GM23248 (cell line): ENCODE results near the gene ENTPD2. TPM values are rescaled to one million over a fixed set of nuclear protein-coding genes. Genes with fewer than 3 reads are reported as not detected.
A peak's percentile ranks its signal among the peaks of the same experiment; 100 is the strongest.

Experiments used
- DNase-seq: peaks from one replicate; pipeline ENCODE4 v3.0.0-alpha.2; 2015
- H2AFZ ChIP-seq: fragments of 200-600 bp; sonication (generic); 2 replicates; pipeline ENCODE4 v1.6.1; 2016; ENCODE audit warnings: antibody characterized with exemption
- H3F3A ChIP-seq: fragments of 200-600 bp; sonication (generic); 2 replicates; pipeline ENCODE4 v1.6.1; 2016; ENCODE audit warnings: mild to moderate bottlenecking, antibody characterized with exemption, mixed run types; ENCODE audit not compliant: insufficient read depth
- H3K27ac ChIP-seq: fragments of 200-600 bp; sonication (generic); 2 replicates; pipeline ENCODE4 v1.5.1; 2016; ENCODE audit warnings: mild to moderate bottlenecking
- H3K27me3 ChIP-seq: fragments of 200-600 bp; sonication (generic); replicated peaks from 2 replicates; pipeline ENCODE4 v1.6.1; 2016; ENCODE audit warnings: mild to moderate bottlenecking; ENCODE audit not compliant: insufficient read depth
- H3K36me3 ChIP-seq: fragments of 200-600 bp; sonication (generic); 2 replicates; pipeline ENCODE4 v1.6.1; 2016; ENCODE audit warnings: low read depth, mild to moderate bottlenecking
- H3K4me1 ChIP-seq: fragments of 200-600 bp; sonication (generic); 2 replicates; pipeline ENCODE4 v1.6.1; 2016; ENCODE audit warnings: mild to moderate bottlenecking; ENCODE audit not compliant: insufficient read depth
- H3K4me2 ChIP-seq: fragments of 200-600 bp; sonication (generic); one replicate; pipeline ENCODE4 v1.6.1; 2016; ENCODE audit warnings: mild to moderate bottlenecking; ENCODE audit not compliant: unreplicated experiment
- H3K4me3 ChIP-seq: fragments of 200-600 bp; sonication (generic); 2 replicates; pipeline ENCODE4 v1.5.1; 2016; ENCODE audit warnings: mild to moderate bottlenecking
- H3K79me2 ChIP-seq: fragments of 200-600 bp; sonication (generic); 2 replicates; pipeline ENCODE4 v1.6.1; 2016; ENCODE audit warnings: mild to moderate bottlenecking; ENCODE audit not compliant: insufficient read depth
- H3K9ac ChIP-seq: fragments of 200-600 bp; sonication (generic); 2 replicates; pipeline ENCODE4 v1.6.1; 2016; ENCODE audit warnings: mild to moderate bottlenecking
- H3K9me2 ChIP-seq: fragments of 200-600 bp; sonication (generic); 2 replicates; pipeline ENCODE4 v1.6.1; 2016; ENCODE audit warnings: mixed run types, mild to moderate bottlenecking, moderate library complexity; ENCODE audit not compliant: insufficient read depth
- H3K9me3 ChIP-seq: fragments of 200-600 bp; sonication (generic); one replicate; pipeline ENCODE4 v1.6.1; 2017; ENCODE audit warnings: low read depth
- H4K20me1 ChIP-seq: fragments of 200-600 bp; sonication (generic); 2 replicates; pipeline ENCODE4 v1.6.0; 2016; ENCODE audit not compliant: insufficient read depth
- EZH2 ChIP-seq: fragments of 200-600 bp; sonication (generic); IDR thresholded peaks from 2 replicates; pipeline ENCODE4 v1.6.1; 2018; ENCODE audit warnings: antibody characterized with exemption, mild to moderate bottlenecking; ENCODE audit not compliant: insufficient read depth, poor library complexity, severe bottlenecking
- EZH2phosphoT487 ChIP-seq: fragments of 200-600 bp; sonication (generic); IDR thresholded peaks from 2 replicates; pipeline ENCODE4 v1.6.1; 2018; ENCODE audit warnings: antibody characterized with exemption, moderate library complexity, mild to moderate bottlenecking, low read depth; ENCODE audit not compliant: insufficient read depth
- WGBS, 2 experiments: methylation state at CpG; one replicate each; pipeline ENCODE4 v1.1.6; 2015 to 2017; ENCODE audit warnings: low lambda C conversion rate in 2 of 2, low coverage in 1 of 2; ENCODE audit errors: missing lambda C conversion rate in 2 of 2; 5-methylcytosine and 5-hydroxymethylcytosine counted together
- in situ Hi-C: fragments of 300-500 bp; cut with MboI; formaldehyde crosslinking; loops from 2 replicates; pipeline ENCODE4 v1.15.0; 2020
- polyA plus RNA-seq: library from polyadenylated mRNA; unstranded; fragments of >200 nt; fragmentation: Nextera tagmentation; extraction: Ambion mirVana; gene quantifications from 2 replicates; pipeline ENCODE4 v1.2.1, GENCODE V29; 2016
- total RNA-seq: library from RNA; depleted of rRNA; stranded (reverse); fragments of >200 nt; shearing (Covaris generic); gene quantifications from 2 replicates; pipeline ENCODE4 v1.2.3, GENCODE V29; 2014

The ENTPD2 gene
- total and polyA plus RNA-seq, 2 experiments from 2014 or later, result not detected

GRCh38 chr9:137084526-137084925 lies 30.7 kb upstream of the ENTPD2 start:
- Histone ChIP-seq H3K9ac (no peak overlapping the region), H3K4me3 (no peak overlapping the region), H3K79me2 (peaks cover 24% of the 10 kb centered on the region), H3K27ac (peak overlapping the region; percentile 80), H4K20me1 (no peaks in the 10 kb centered on the region), H2AFZ (no peak overlapping the region), H3K4me2 (no peak overlapping the region), H3K27me3 (no peaks in the 10 kb centered on the region), H3F3A (peaks cover 28% of the 10 kb centered on the region), H3K9me2 (no peaks in the 10 kb centered on the region), H3K4me1 (peaks cover 34% of the 10 kb centered on the region), H3K9me3 (no peaks in the 10 kb centered on the region), H3K36me3 (0 out of 2 replicates have a peak, but pooled peaks cover 2% of the 10 kb centered on the region)
- in situ Hi-C loops, result no loop called here
- TF ChIP-seq EZH2 (no peak), EZH2phosphoT487 (no peak)
- WGBS, 2 experiments, result 78 to 81% methylated on average over 9 of the region's 9 CpGs
- DNase-seq, result no peak

GRCh38 chr9:137083394-137084004 lies 29.6 kb upstream of the ENTPD2 start:
- H3K9me3 ChIP-seq, result no peaks in the 10 kb centered on the region
- peak overlapping the region; percentile 80 for H3K27ac ChIP-seq
- H3K9ac ChIP-seq, result peak overlapping the region; percentile 23; the same call in 1 of the 2 replicates
- in situ Hi-C loops, result no loop called here
- peaks cover 15% of the 10 kb centered on the region for H3K79me2 ChIP-seq
- 0 out of 2 replicates have a peak, but pooled peaks cover 2% of the 10 kb centered on the region for H3K36me3 ChIP-seq
- H3K4me1 ChIP-seq, result peaks cover 34% of the 10 kb centered on the region
- WGBS, 2 experiments, result 9 to 11% methylated on average over 12 of the region's 12 CpGs
- H3F3A ChIP-seq, result peaks cover 28% of the 10 kb centered on the region
- H4K20me1 ChIP-seq, result no peaks in the 10 kb centered on the region
- no peak overlapping the region for H3K4me3 ChIP-seq
- TF ChIP-seq EZH2, result no peak
- no peak for TF ChIP-seq EZH2phosphoT487
- peak; percentile 98 for DNase-seq
- H2AFZ ChIP-seq, result 0 out of 2 replicates have a peak overlapping the region, but pooled peaks have one; percentile 6
- H3K9me2 ChIP-seq, result no peaks in the 10 kb centered on the region
- H3K27me3 ChIP-seq, result no peaks in the 10 kb centered on the region
- H3K4me2 ChIP-seq, result peak overlapping the region; percentile 57

GRCh38 chr9:137082925-137083290 lies 29.0 kb upstream of the ENTPD2 start:
- peak; percentile 5 for DNase-seq
- TF ChIP-seq EZH2 (no peak), EZH2phosphoT487 (no peak)
- peaks cover 28% of the 10 kb centered on the region for H3F3A ChIP-seq
- H3K27ac ChIP-seq, result peak overlapping the region; percentile 80
- 0 out of 2 replicates have a peak, but pooled peaks cover 2% of the 10 kb centered on the region for H3K36me3 ChIP-seq
- no peak overlapping the region for H2AFZ ChIP-seq
- WGBS, 2 experiments, result 59 to 65% methylated on average over 7 to 8 of the region's 8 CpGs
- H3K27me3 ChIP-seq, result no peaks in the 10 kb centered on the region
- no peaks in the 10 kb centered on the region for H3K9me3 ChIP-seq
- H3K4me1 ChIP-seq, result peaks cover 30% of the 10 kb centered on the region
- peaks cover 14% of the 10 kb centered on the region for H3K79me2 ChIP-seq
- in situ Hi-C loops, result no loop called here
- H3K9me2 ChIP-seq, result no peaks in the 10 kb centered on the region
- H3K4me3 ChIP-seq, result no peak overlapping the region
- H3K9ac ChIP-seq, result 0 out of 2 replicates have a peak overlapping the region, but pooled peaks have one; percentile 21
- H3K4me2 ChIP-seq, result peak overlapping the region; percentile 57
- H4K20me1 ChIP-seq, result no peaks in the 10 kb centered on the region

GRCh38 chr9:137082222-137082924 lies 28.5 kb upstream of the ENTPD2 start:
- Histone ChIP-seq H3K9me2 (no peaks in the 10 kb centered on the region), H3K9ac (no peak overlapping the region), H3K79me2 (peaks cover 9% of the 10 kb centered on the region), H3K9me3 (no peaks in the 10 kb centered on the region), H3K4me3 (no peak overlapping the region), H2AFZ (no peak overlapping the region), H3K4me2 (peak overlapping the region; percentile 57), H3K4me1 (peaks cover 26% of the 10 kb centered on the region), H3K36me3 (0 out of 2 replicates have a peak, but pooled peaks cover 2% of the 10 kb centered on the region), H3K27ac (peak overlapping the region; percentile 80; the same call in 1 of the 2 replicates), H3F3A (peaks cover 28% of the 10 kb centered on the region), H4K20me1 (no peaks in the 10 kb centered on the region), H3K27me3 (no peaks in the 10 kb centered on the region)
- WGBS, 2 experiments, result 95% methylated on average over 13 to 16 of the region's 16 CpGs
- DNase-seq, result no peak
- TF ChIP-seq EZH2phosphoT487 (no peak), EZH2 (no peak)
- in situ Hi-C loops, result no loop called here
